GM19351 (cell line): Measurements from ENCODE around the gene TMEM50B.
"Not testable (repeated sequence)": the region's sequence is repeated elsewhere in the genome, so short reads cannot be mapped to it uniquely, and the experiment has no call there.

Source experiments
- ATAC-seq: cut with Tn5 transposase; IDR thresholded peaks from one replicate; pipeline ENCODE4 v1.9.1; 2021; ENCODE audit warnings: mild to moderate bottlenecking, moderate library complexity; ENCODE audit not compliant: unreplicated experiment

TMEM50B gene

GRCh38 chr21:33479679-33480480 lies at the start of gene TMEM50B:
Gene TMEM50B, minus strand, starts transcription at chr21:33479974. Its CDS starts 11,089 bp downstream, at chr21:33468885.
- ATAC-seq, result peak; percentile 86

GRCh38 chr21:33522953-33523349 lies 43.2 kb upstream of the TMEM50B start:
- no peak for ATAC-seq

- ATAC-seq, result no peak
Measured at GRCh38 chr21:33522297-33522952, 42.7 kb upstream of the TMEM50B start.

DNA sequence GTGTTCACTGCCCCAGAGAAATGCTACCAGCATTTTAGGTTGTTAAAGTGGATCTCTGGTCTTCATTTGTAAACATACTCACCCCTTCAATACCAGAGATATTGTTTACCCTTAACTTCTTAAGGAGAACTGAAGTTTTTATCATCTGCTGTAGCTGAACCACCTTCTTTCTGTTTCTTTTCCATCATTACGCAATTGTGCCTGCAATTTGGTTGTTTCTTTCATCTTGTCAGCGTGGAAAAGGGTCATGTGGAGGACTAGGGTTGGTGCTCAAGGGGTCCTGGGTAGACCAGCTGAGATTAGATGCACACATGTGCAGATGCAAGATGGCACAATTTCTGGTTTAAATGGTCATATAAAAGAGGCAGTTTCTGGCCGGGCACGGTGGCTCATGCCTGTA lies 39.1 kb upstream of the TMEM50B start:
- ATAC-seq, result no peak

GRCh38 chr21:33514229-33514628 lies 34.5 kb upstream of the TMEM50B start:
- no peak for ATAC-seq

DNA sequence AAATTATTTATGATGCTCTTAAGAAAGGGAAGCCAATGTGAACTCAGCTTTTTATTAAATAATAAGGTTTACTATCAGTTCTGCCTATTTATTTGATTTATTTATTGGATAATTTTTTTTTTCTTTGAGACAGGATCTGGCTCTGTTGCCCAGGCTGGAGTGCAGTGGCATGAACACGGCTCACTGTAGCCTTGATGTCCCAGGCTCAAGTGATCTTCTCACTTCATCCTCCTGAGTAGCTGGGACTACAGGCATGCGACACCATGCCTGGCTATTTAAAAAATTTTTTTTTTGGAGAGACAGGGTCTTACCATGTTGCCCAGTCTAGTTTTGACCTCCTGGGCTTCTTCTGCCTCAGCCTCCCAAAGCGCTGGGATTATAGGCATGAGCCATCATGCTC lies 32.7 kb upstream of the TMEM50B start:
- ATAC-seq, result no peak

- ATAC-seq, result no peak
Measured at GRCh38 chr21:33511639-33512038, 31.9 kb upstream of the TMEM50B start.

DNA sequence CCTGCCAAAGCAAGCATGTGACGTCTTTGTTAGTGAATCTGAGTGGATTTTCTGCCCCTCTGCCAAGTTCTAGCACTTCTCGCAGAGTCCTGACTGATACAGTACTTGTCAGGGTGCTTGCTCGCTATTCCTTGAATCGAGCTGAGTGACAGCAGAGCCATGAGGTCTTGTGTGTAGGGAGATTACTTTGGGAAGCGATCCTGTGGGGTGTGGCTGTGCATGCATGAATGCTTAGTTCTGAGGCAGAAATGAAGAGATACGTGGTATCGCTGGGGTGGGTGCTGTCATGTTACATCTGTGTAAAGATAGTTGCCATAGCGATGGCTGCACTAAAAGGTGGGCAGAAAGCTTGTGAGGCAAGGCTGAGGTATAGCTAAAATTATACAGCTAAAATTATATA lies 31.1 kb upstream of the TMEM50B start:
- ATAC-seq, result no peak

DNA sequence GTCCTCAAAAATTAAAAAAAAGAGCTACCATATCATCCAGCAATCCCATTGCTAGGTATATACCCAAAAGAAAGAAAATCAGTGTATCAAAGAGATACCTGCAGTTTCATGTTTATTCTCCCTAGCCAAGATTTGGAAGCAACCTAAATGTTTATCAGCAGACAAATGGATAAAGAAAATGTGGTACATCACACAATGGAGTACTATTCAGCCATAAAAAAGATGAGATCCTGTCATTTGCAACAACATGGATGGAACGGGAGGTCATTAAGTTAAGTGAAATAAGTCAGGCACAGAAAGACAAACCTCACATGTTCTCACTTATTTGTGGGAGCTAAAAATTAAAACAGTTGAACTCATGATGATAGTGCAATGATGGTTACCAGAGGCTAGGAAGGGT lies 27.2 kb upstream of the TMEM50B start:
- not testable (repeated sequence) for ATAC-seq

DNA sequence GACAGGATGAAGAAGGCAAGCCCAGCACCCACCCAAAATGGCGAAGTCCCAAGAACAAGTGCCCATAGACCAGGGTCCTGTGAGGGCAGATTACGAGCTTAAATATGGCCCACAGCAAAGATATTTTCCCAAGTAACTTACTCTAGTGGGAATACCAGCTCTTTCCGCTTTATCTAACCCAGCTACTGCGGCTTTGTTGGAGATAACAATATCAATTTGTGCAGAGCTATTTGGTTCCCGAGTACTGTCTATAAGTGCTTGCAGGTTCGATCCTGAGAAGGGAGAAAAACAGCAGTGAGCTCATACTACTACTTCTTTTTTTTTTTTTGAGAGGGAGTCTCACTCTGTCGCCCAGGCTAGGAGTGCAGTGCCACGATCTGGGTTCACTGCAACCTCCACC lies 26.1 kb upstream of the TMEM50B start:
- ATAC-seq, result no peak

GRCh38 chr21:33496345-33496744 lies 16.6 kb upstream of the TMEM50B start:
- ATAC-seq, result no peak

DNA sequence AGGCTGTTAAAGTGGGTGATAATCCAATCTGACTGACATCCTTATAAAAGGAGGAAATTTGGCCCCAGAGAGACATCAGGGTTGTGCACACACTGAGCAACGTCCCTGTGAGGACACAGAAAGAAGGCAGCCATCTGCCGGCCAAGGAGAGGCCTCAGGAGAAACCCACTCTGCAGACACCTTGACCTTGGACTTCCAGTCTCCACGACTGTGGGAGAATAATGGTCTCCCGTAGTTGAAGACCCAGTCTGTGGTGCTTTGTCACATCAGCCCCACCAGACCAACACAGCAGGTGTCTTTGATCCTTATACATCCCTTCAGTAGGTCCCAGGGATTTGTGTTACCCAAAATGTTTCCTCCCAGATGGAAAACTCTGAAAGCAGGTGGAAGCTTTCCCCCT lies 16.0 kb upstream of the TMEM50B start:
- ATAC-seq, result no peak

DNA sequence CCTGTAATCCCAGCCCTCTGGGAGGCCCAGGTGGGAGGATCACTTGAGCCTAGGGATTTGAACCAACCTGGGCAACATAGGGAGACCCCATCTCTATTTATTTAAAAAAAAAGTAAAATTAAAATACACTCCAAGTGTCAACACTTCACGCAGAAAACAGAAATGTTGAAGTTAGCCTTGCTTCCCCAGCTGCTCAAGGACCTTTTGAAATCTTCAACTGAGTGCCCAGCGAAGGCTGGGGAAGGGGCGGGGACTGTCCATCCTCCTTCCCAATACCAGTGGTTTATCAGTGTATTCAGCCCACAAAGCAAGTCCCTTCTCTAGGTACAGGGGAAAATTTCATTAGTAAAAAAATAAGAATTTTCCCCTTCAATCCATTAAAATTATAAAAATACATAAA lies 14.0 kb upstream of the TMEM50B start:
- no peak for ATAC-seq

GRCh38 chr21:33492571-33492970 lies 12.8 kb upstream of the TMEM50B start:
- no peak for ATAC-seq

DNA sequence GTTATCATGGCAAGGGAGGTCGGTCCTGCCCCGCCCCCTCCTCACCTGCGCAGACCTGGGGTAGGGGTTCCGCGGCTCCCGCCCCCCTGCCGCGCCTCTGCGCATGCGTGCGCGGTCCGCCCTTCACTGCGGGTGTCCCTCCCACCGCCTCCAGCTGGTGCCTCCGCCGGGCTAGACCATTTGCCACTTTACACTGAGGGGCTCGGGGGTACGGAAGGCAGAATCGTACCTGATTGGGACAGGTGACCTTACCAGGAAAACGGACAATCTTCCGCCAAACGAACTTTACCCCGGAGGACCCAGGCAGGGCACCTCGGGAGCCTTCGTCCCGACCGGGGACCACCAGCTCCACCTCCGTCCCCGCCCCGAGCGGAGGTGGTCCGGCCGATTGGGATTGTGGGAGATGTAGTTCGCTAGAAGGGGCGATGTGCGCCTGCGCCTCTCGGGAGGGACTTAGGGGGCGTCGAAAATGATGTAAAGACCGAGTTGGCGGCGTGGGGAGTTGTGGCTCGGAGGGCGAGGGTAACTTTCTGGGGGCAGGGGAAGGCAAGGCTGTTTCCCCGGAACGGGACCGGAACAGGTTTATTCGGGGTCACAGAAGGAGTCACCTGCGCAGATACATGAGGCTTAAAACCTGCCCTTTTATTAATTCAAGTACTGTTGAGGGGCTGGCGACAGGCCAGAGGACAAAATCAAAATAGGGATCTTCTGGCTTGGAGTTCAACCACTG lies 11.8 kb upstream of the TMEM50B start, which contains the start of gene DNAJC28:
Gene DNAJC28, minus strand, starts transcription at position 344 of the 730 bp plus-strand sequence. CDS start 2,323 bp downstream, outside the sequence.
- ATAC-seq, result peak; percentile 97

- no peak for ATAC-seq
Measured at GRCh38 chr21:33490991-33491372, 11.2 kb upstream of the TMEM50B start.

DNA sequence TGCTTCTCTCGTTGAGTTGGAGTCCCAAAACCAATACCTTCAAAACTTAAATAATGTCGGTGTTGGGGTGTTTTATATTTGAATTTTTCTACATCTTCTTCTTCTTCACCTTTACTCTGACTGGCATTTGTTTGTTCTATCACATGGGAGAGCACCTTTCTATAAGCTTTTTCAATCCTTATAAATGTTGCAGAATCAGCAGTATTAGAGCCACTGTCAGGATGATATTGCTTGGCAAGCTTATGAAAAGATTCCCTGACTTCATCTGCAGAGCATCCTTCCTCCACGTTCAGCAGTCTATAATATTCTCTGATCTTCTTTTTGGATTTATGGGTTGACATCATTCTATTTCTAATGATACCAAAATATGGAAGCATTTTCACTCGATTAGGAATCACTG lies 9.2 kb upstream of the TMEM50B start:
- ATAC-seq, result no peak

DNA sequence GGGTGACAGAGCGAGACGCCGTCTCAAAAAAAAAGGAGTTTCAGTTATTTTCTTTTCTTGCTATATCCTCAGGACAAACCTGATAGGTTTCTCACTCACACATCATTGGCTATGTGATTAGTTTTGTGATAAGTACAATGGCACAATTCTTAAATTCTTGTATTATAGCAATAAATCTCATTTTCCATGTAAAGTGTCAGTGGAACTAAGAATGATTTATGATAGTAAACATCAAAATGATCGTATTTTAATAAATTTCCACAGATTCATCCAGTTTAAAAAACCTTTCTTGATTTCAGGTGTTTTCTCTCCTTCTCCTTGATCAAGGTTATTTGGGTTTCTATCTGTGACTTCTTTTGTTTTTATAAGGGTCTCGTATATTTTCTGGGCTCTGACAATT lies 8.2 kb upstream of the TMEM50B start:
- no peak for ATAC-seq

GRCh38 chr21:33481314-33481943 lies 1.7 kb upstream of the TMEM50B start:
- no peak for ATAC-seq

- ATAC-seq, result no peak
Measured at GRCh38 chr21:33480481-33481103, 818 bp upstream of the TMEM50B start.
